Stimulated activated memory B cell treated with anti-CD40 and anti-IgM and Interleukin-4, amounts not matched to agents 10 μg/mL and 1 μg/mL and 100 μg/mL, for 72 hours (primary cell): ENCODE data around the gene OR52N1.

ENCODE experiments used
- ATAC-seq: fragments of 150-1000 bp; cut with Tn5 transposase; 2 replicates; pipeline ENCODE4 v1.10.0; 2021
- H3K27ac Mint-ChIP-seq: one replicate; pipeline ENCODE4 v1.8.0; 2022; ENCODE audit warnings: mild to moderate bottlenecking, mixed read lengths
- H3K27me3 Mint-ChIP-seq: one replicate; pipeline ENCODE4 v1.8.0; 2022; ENCODE audit warnings: mixed read lengths
- H3K36me3 Mint-ChIP-seq: one replicate; pipeline ENCODE4 v1.8.0; 2022; ENCODE audit warnings: mixed read lengths
- H3K4me1 Mint-ChIP-seq: one replicate; pipeline ENCODE4 v1.8.0; 2022; ENCODE audit warnings: mixed read lengths
- H3K4me3 Mint-ChIP-seq: one replicate; pipeline ENCODE4 v1.8.0; 2022; ENCODE audit warnings: mild to moderate bottlenecking, moderate library complexity, mixed read lengths
- H3K9me3 Mint-ChIP-seq: one replicate; pipeline ENCODE4 v1.8.0; 2022; ENCODE audit warnings: mixed read lengths

The OR52N1 gene

DNA sequence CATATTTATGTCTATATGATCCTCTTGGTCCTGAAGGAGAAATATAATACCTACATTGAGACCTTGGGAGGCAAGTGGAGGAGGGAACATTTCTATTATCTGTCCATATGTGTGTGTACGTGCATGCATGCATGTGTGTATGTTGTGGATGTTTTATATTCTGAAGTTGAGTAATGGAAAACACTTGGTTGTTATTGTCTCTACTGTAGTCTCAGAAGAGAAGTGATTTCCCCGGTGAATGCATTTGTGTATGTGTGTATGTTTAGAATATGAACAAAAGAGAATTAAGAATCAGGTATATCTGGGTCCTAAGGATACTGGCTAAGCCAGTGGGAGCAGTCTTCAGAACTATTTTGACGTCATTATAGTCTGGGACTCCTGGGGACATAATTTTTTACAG lies at the start of gene OR52N1:
TSS of gene OR52N1 (minus strand) at position 101 of the 400 bp plus-strand sequence. CDS start 2,449 bp downstream, outside the sequence.
- no peaks in the 10 kb centered on the region for H3K4me1 Mint-ChIP-seq
- no peaks in the 10 kb centered on the region for H3K36me3 Mint-ChIP-seq
- no peaks in the 10 kb centered on the region for H3K9me3 Mint-ChIP-seq
- no peak within 1 kb of the TSS for H3K4me3 Mint-ChIP-seq
- H3K27ac Mint-ChIP-seq: no peak within 1 kb of the TSS
- H3K27me3 Mint-ChIP-seq: peaks cover 16% of the 10 kb centered on the region
- peak; percentile 39 for ATAC-seq

DNA sequence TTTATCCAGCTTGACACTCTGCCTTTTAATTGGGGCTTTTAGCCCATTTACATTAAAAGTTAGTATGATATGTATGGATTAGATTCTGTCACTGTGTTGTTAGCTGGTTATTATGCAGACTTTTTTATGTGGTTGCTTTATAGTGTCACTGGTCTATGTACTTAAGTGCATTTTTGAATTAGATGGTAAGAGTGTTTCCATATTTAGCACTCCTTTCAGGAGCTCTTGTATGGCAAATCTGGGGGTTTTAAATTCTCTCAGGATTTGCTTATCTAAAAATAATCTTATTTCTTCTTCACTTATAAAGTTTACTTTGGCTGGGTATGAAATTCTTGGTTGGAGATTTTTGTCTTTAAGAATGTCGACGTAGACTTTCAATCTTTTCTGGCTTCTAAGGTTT lies 46.6 kb upstream of the OR52N1 start:
- H3K4me3 Mint-ChIP-seq: no peak overlapping the region
- no peak for ATAC-seq
- no peak overlapping the region for H3K27ac Mint-ChIP-seq

DNA sequence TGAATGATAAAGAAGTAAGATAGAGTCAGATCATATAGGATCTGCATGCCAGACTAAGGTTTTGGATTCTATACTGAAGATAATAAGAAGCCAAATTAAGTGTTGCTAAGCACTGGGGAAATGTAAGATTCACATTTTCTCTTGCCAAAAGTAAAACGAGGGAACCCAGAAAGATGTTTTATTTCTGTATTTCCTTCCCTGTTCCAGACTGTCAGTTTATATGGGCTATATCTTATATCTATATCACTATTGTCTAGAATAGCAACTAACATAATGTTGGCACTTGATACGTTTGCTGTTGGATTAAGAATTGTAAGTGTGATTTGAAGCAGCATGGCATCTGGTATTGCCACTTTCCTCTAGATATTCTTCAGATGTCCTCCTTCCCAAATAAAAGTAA lies 42.4 kb upstream of the OR52N1 start:
- peaks cover 33% of the 10 kb centered on the region for H3K27me3 Mint-ChIP-seq
- ATAC-seq: no peak

More for the DNA sequence above, 46.6 kb upstream of the OR52N1 start:
- peaks cover 5% of the 10 kb centered on the region for H3K9me3 Mint-ChIP-seq
- H3K4me1 Mint-ChIP-seq: no peaks in the 10 kb centered on the region
- peaks cover 40% of the 10 kb centered on the region for H3K27me3 Mint-ChIP-seq
- no peaks in the 10 kb centered on the region for H3K36me3 Mint-ChIP-seq

DNA sequence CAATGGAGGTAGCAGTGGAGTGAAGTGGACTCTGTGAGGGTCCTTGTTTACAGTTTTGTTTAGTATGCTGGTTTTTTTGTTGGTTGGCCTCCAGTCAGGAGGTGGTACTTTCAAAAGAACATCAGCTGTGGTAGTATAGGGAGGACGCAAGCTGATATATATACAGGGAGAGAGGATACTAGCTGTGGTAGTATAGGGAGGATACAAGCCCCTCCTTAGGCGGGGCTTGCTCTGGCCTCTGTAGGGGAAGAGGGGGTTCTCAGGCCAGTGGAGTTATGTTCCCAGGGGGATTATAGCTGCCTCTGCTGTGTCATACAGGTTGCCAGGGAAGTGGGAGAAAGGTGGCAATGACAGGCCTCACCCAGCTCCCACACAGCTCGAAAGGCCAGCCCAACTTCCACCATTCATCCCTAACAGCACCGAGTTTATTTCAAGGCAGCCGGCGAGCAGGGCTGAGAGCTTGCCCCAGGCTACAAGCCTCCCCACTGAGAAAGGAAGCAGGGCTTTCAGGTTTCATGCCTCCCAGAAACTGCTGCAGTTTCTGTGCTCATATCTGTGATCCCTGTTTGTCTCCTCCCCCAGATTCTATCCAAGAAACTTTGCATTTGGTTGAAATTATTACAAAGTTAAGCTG lies 40.2 kb upstream of the OR52N1 start:
- H3K27me3 Mint-ChIP-seq: peaks cover 29% of the 10 kb centered on the region
- H3K4me3 Mint-ChIP-seq: no peak overlapping the region
- ATAC-seq: no peak
- H3K36me3 Mint-ChIP-seq: no peaks in the 10 kb centered on the region
- H3K9me3 Mint-ChIP-seq: peaks cover 4% of the 10 kb centered on the region
- no peaks in the 10 kb centered on the region for H3K4me1 Mint-ChIP-seq
- H3K27ac Mint-ChIP-seq: no peak overlapping the region

More for the DNA sequence above, 42.4 kb upstream of the OR52N1 start:
- Mint-ChIP-seq H3K9me3 (peaks cover 2% of the 10 kb centered on the region), H3K27ac (no peak overlapping the region), H3K4me1 (no peaks in the 10 kb centered on the region), H3K4me3 (no peak overlapping the region), H3K36me3 (no peaks in the 10 kb centered on the region)

DNA sequence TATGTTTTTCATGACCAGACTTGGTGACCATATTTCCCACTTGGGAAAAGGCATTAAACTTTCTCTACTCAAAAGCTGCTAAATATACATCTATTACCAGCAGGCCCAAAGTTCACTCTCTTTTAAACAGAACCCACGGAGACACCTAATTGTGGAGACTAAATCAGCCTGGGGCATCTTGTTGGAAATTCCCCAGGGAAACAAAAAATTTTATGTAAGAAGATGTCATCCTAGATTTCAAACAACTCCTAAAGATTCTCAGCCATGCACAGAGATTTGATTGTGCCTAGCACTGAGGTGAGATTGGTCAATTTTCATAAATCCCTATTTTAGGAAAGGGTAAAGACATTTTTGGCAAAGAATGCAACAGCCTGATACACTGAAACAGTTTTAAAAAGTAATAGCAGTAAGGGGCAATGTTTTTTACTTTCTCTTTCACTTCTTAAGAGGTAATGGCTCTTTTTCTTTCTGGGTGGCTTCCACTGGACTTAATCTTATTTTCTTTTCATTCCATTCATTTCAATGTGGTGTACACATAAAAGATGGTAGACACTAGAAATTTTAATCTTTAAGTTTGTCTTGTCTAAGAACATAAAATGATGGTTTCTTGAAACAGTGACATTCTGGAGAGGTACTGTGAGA lies 27.3 kb upstream of the OR52N1 start:
- H3K27me3 Mint-ChIP-seq: no peaks in the 10 kb centered on the region
- peaks cover 22% of the 10 kb centered on the region for H3K4me1 Mint-ChIP-seq
- peak overlapping the region; percentile 61 for H3K27ac Mint-ChIP-seq
- H3K36me3 Mint-ChIP-seq: no peaks in the 10 kb centered on the region
- H3K4me3 Mint-ChIP-seq: peak overlapping the region; percentile 66
- no peaks in the 10 kb centered on the region for H3K9me3 Mint-ChIP-seq
- no peak for ATAC-seq

DNA sequence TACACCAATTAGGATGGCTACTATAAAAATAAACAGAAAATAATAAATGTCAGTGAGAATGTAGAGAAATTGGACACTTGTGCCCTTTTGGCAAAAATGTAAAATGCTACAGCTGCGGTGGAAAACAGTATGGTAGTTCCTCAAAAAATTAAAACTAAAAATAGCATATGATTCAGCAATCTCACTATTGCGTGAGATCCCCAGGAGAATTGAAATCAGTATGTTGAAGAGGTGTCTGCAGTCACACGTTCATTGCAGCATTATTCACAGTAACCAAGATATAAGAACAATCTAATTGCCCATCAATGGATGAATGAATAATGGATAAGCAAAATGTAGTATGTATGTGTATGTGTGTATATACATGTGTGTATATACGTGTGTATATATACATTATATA lies 24.5 kb upstream of the OR52N1 start:
- Mint-ChIP-seq H3K27ac (no peak overlapping the region), H3K27me3 (no peaks in the 10 kb centered on the region), H3K4me3 (no peak overlapping the region), H3K9me3 (no peaks in the 10 kb centered on the region), H3K36me3 (no peaks in the 10 kb centered on the region), H3K4me1 (peaks cover 22% of the 10 kb centered on the region)
- ATAC-seq: peak; percentile 70

DNA sequence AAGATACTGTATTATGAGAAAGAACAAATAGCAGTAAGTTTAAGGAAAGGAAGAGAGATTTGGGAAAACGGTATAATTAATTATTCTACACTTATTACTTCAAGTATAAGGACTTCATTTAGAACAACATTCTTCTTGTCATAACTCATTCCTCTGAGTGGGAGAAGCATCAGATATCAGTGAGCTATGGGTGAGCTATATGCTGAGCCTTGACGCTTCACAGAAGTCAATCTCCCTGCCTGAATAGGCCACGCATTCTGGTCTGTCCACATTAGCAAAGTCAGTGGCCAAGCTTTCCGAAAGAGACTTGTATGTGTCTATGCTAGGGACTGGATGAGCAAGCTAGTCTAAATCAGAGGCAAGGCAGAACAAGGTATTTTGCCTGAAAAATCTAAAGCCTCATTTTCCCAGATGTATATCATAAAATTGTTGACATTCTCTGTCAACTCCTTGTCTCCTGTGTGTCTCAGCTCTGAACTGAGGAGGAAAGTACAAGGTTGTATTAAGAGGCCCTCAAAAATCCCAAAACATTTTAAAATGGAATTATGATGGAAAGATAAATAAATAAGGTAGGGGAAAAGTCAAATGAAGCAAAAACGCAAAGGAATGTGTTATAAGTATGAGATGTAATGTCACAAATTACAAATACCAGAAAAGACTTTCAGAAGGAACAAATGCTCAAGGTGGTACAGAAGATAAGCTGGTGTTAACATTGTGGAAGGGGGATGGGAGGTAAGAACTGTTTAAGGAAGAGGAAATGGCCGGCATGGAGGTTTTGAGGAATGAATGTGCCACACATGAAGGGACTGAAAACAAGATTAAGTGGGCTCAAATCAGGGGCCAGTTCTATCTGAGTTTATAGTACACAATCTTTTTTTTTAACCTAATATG lies 19.1 kb upstream of the OR52N1 start:
- no peak for ATAC-seq
- peaks cover 22% of the 10 kb centered on the region for H3K4me1 Mint-ChIP-seq
- peaks cover 10% of the 10 kb centered on the region for H3K27me3 Mint-ChIP-seq
- no peak overlapping the region for H3K4me3 Mint-ChIP-seq
- H3K36me3 Mint-ChIP-seq: no peaks in the 10 kb centered on the region
- no peak overlapping the region for H3K27ac Mint-ChIP-seq
- no peaks in the 10 kb centered on the region for H3K9me3 Mint-ChIP-seq

DNA sequence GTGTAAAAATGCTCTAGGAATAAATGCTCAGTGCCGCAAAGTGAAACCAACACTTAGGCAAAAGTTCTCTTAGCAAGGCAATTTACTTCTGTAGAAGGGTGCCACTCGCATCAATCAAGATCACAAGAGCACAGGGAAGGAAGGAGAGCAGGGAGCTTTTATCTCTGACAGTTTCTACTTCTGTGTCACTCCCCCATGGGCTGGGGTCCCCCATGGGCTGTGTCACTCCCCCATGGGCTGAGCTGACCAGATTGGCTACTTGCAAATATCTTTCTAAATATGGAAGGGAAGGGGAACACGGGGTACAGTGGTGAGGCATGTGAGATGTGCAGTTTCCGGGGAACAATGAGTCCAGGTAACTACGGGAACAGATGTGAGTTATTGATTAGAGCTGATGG lies 18.1 kb upstream of the OR52N1 start:
- Mint-ChIP-seq H3K4me1 (peaks cover 16% of the 10 kb centered on the region), H3K36me3 (no peaks in the 10 kb centered on the region), H3K27ac (peak overlapping the region; percentile 32), H3K4me3 (peak overlapping the region; percentile 80), H3K9me3 (peaks cover 4% of the 10 kb centered on the region), H3K27me3 (peaks cover 10% of the 10 kb centered on the region)
- ATAC-seq: no peak

DNA sequence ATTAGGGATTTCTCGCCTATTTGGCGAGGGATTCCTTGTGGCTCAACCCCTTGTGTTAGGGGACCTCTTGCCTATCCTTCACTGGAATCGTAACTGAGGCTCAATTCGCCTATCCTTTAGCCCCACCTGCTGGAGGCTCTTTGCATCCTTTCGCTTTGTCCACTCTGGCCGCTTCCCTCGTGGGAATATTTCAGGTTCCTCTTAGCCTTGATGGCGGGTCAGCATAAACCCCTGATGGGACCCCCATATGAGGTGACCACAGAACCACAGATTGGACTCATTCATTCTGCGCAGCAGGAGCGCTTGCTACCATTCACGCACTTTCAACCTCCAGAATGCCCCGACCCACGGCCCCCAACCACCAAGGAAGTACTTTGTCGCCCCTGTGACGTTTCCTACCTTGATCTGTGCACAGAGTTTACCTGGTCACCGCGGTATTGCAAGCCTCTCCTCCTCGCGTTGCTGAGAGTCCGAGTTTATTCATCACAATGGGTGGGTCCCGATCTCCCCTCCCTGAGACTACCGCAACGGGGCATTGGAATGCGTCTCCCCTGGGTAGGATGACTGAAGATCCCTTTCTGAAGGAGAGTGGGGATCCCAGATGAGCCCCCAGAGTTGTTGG lies 17.5 kb upstream of the OR52N1 start, which contains the start of gene OR52N2:
TSS of gene OR52N2 (plus strand) at position 425 of the 622 bp plus-strand sequence. CDS start 11,412 bp downstream, outside the sequence.
- Mint-ChIP-seq H3K27me3 (peaks cover 10% of the 10 kb centered on the region), H3K36me3 (no peaks in the 10 kb centered on the region), H3K9me3 (peaks cover 5% of the 10 kb centered on the region), H3K4me1 (peaks cover 16% of the 10 kb centered on the region), H3K27ac (peak within 1 kb of the TSS; percentile 32), H3K4me3 (peak within 1 kb of the TSS; percentile 80)
- peak; percentile 89 for ATAC-seq

DNA sequence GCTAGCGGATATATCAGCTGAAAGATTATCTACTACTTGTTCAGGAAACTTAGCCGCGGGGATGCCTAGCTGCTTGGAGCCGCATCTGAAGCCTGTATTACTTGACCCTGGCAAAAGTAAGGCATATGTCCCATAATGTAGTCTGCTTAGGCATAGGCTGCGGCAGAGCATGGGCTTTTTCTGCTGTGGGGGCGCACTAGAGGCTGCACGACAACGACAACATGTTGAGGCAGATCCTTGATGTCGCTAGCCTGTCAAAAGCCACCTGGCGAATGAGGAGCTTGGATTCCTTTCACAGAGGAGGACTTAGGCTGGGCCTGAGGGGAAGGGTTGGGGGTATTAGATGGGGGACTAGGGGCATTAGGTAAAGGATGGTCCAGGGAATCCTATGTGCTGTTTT lies 16.5 kb upstream of the OR52N1 start:
- H3K4me1 Mint-ChIP-seq: peaks cover 16% of the 10 kb centered on the region
- ATAC-seq: no peak
- no peak overlapping the region for H3K27ac Mint-ChIP-seq
- H3K36me3 Mint-ChIP-seq: no peaks in the 10 kb centered on the region
- peaks cover 9% of the 10 kb centered on the region for H3K9me3 Mint-ChIP-seq
- peaks cover 10% of the 10 kb centered on the region for H3K27me3 Mint-ChIP-seq
- H3K4me3 Mint-ChIP-seq: no peak overlapping the region

DNA sequence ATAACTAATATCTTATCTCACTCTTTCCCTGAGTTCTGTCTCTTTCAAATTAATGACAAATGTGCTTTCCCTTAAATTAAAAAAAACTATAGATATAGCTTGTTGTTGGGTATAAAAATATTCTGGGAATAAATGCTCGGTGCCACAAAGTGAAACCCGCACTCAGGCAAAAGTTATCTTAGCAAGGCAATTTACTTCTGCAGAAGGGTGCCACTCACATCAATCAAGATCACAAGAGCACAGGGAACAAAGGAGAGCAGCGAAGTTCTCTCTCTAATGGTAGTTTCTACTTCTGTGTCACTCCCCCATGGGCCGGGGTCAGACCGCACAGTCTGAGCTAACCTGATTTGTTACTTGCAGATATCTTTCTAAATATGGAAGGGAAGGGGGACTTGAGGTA lies 12.9 kb upstream of the OR52N1 start:
- Mint-ChIP-seq H3K27me3 (peaks cover 3% of the 10 kb centered on the region), H3K36me3 (no peaks in the 10 kb centered on the region), H3K9me3 (peaks cover 9% of the 10 kb centered on the region), H3K4me3 (no peak overlapping the region), H3K4me1 (peaks cover 10% of the 10 kb centered on the region), H3K27ac (no peak overlapping the region)
- no peak for ATAC-seq

DNA sequence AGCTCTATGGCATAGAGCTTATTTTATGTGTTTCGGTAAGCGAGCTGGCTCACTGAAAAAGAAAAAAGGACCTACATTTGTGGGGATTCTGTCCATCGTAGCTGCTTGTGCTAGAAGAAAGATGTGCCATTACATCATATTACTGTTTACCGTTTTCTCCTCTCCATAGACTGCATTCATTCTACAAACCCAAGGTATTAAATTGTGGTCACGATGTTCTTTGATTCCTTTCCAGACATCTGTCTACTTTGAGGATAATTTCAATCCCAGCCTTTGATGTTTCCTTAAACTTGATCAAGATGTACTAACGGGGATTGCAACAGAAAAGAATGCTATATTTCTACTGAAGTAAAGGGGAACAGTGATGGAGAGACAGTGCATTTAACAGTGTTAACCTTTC lies 5.5 kb upstream of the OR52N1 start:
- H3K36me3 Mint-ChIP-seq: no peaks in the 10 kb centered on the region
- no peak overlapping the region for H3K27ac Mint-ChIP-seq
- no peak overlapping the region for H3K4me3 Mint-ChIP-seq
- H3K27me3 Mint-ChIP-seq: peaks cover 16% of the 10 kb centered on the region
- H3K9me3 Mint-ChIP-seq: no peaks in the 10 kb centered on the region
- no peak for ATAC-seq
- no peaks in the 10 kb centered on the region for H3K4me1 Mint-ChIP-seq

DNA sequence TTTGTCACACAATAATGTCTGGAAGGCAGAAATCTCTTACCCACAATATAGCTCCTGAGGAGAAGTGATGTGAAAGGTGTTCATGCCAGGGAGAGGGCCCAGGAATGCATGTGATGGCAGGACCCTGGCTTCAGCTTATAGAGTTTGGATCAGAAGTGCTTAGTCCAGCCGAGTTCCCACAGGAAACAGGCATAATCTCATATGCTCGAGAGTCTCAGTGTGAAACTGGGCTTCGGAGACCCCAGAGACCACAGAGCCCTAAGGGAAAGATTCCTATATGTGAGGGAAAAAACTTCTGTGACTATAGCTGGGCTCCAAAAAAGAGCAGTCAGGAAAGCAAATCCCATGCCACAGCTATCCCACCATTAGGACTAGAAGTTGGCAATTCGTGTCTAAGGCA lies 7.8 kb downstream of the OR52N1 start, which contains the start of gene OR52N5:
TSS of gene OR52N5 (minus strand) at position 101 of the 400 bp plus-strand sequence. CDS start 4,721 bp downstream, outside the sequence.
- H3K27me3 Mint-ChIP-seq: peaks cover 30% of the 10 kb centered on the region
- no peaks in the 10 kb centered on the region for H3K9me3 Mint-ChIP-seq
- H3K27ac Mint-ChIP-seq: no peak within 1 kb of the TSS
- ATAC-seq: no peak
- no peaks in the 10 kb centered on the region for H3K4me1 Mint-ChIP-seq
- H3K36me3 Mint-ChIP-seq: no peaks in the 10 kb centered on the region
- H3K4me3 Mint-ChIP-seq: no peak within 1 kb of the TSS

DNA sequence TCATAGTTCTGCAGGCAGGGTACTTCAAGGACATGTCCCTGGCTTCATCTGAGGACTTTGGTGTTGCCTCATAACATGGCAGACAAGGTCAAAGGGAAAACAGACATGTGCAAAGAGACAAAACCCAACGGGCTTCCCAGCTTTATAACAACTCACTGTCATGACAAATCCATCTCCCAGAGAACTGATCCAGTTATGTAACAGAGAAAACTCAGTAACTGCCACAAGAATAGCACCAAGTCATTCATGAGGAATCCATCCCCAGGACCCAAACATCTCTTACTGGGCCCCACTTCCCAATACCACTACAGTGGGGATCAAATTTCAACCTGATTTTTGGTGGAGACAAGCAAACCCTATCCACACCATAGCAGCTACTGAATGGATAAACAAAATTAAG lies 24.0 kb downstream of the OR52N1 start:
- H3K4me3 Mint-ChIP-seq: no peak overlapping the region
- no peaks in the 10 kb centered on the region for H3K9me3 Mint-ChIP-seq
- H3K27ac Mint-ChIP-seq: no peak overlapping the region
- H3K4me1 Mint-ChIP-seq: no peaks in the 10 kb centered on the region
- no peak for ATAC-seq
- H3K36me3 Mint-ChIP-seq: no peaks in the 10 kb centered on the region
- no peaks in the 10 kb centered on the region for H3K27me3 Mint-ChIP-seq

DNA sequence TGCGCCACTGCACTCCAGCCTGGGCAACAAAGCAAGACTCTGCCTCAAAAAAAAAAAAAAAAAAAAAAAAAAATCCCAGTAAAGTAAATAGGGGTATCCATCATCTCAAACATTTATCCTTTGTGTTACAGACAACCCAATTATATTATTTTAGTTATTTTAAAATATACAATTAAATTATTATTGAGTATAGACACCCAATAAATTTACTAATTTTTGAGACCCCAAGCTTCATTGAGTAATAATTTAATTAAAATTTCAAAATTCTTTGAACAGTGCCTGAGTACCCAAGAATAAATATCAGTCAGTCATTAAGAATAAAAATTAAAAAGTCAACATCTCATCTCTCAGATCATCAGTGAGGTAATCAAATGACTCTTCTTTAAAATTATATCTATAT lies 37.1 kb downstream of the OR52N1 start, which contains the start of gene OR52N4:
TSS of gene OR52N4 (plus strand) at position 301 of the 400 bp plus-strand sequence. CDS start 498 bp downstream, outside the sequence.
- Mint-ChIP-seq H3K4me3 (no peak within 1 kb of the TSS), H3K36me3 (peaks cover 8% of the 10 kb centered on the region), H3K27ac (no peak within 1 kb of the TSS), H3K4me1 (no peaks in the 10 kb centered on the region), H3K9me3 (no peaks in the 10 kb centered on the region), H3K27me3 (no peaks in the 10 kb centered on the region)
- ATAC-seq: no peak
